ENCODE measurements around the gene CYREN. TPM values are rescaled to one million over a fixed set of nuclear protein-coding genes. Genes with fewer than 3 reads are reported as not detected.

Gene CYREN
- total RNA-seq, 2 experiments from 2014 or later = 14.0 to 15.8 TPM

GRCh38 chr7:135195156-135195555, 24.6 kb upstream of the CYREN start:
- peaks cover 97% of the 10 kb centered on the region for H3K36me3 Mint-ChIP-seq (ENCODE audit: low read depth)
- CTCF ChIA-PET = no interaction called here

GRCh38 chr7:135194494-135195095, 24.1 kb upstream of the CYREN start:
- Mint-ChIP-seq H3K27me3 (no peaks in the 10 kb centered on the region), H3K36me3 (ENCODE audit: low read depth) (peaks cover 98% of the 10 kb centered on the region), H3K9me3 (no peaks in the 10 kb centered on the region), H3K4me1 (ENCODE audit: low read depth) (peaks cover 4% of the 10 kb centered on the region), H3K4me3 (no peak overlapping the region), H3K27ac (no peak overlapping the region)
- ChIA-PET CTCF (no interaction called here), POLR2A (no interaction called here)
- Histone ChIP-seq H3K36me3 (ENCODE audit: insufficient read depth, low read length) (peaks cover 80% of the 10 kb centered on the region), H3K27ac (ENCODE audit: low read depth in 1 of 2, low read length in 2 of 2) (no peak overlapping the region), H3K4me1 (ENCODE audit: insufficient read depth, low read length) (no peaks in the 10 kb centered on the region), H3K27me3 (ENCODE audit: control insufficient read depth in 1 of 2, insufficient read depth in 2 of 2, low read length in 2 of 2) (no peaks in the 10 kb centered on the region), H3K9me3 (ENCODE audit: control insufficient read depth in 1 of 2, insufficient read depth in 1 of 2, low read length in 2 of 2) (no peaks in the 10 kb centered on the region), H3K4me3 (ENCODE audit: low read length) (no peak overlapping the region)
- ATAC-seq (ENCODE audit: poor library complexity) (no peak), DNase-seq (no peak)
- intact Hi-C loops (cut with DNase I, micrococcal nuclease) = no loop called here
- TF ChIP-seq, protein P1, sequence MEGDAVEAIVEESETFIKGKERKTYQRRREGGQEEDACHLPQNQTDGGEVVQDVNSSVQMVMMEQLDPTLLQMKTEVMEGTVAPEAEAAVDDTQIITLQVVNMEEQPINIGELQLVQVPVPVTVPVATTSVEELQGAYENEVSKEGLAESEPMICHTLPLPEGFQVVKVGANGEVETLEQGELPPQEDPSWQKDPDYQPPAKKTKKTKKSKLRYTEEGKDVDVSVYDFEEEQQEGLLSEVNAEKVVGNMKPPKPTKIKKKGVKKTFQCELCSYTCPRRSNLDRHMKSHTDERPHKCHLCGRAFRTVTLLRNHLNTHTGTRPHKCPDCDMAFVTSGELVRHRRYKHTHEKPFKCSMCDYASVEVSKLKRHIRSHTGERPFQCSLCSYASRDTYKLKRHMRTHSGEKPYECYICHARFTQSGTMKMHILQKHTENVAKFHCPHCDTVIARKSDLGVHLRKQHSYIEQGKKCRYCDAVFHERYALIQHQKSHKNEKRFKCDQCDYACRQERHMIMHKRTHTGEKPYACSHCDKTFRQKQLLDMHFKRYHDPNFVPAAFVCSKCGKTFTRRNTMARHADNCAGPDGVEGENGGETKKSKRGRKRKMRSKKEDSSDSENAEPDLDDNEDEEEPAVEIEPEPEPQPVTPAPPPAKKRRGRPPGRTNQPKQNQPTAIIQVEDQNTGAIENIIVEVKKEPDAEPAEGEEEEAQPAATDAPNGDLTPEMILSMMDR (IDR thresholded peaks at IDR 0.05) = no peak

More at GRCh38 chr7:135195156-135195555, 24.6 kb upstream of the CYREN start:
- Mint-ChIP-seq H3K4me1 (ENCODE audit: low read depth) (peaks cover 4% of the 10 kb centered on the region), H3K27me3 (no peaks in the 10 kb centered on the region), H3K9me3 (no peaks in the 10 kb centered on the region), H3K4me3 (no peak overlapping the region), H3K27ac (no peak overlapping the region)
- H3K36me3 ChIP-seq (ENCODE audit: insufficient read depth, low read length) = peaks cover 80% of the 10 kb centered on the region
- no peak overlapping the region for H3K4me3 ChIP-seq (ENCODE audit: low read length)
- no peaks in the 10 kb centered on the region for H3K4me1 ChIP-seq (ENCODE audit: insufficient read depth, low read length)
- intact Hi-C loops (cut with DNase I, micrococcal nuclease) = no loop called here
- no peaks in the 10 kb centered on the region for H3K27me3 ChIP-seq (ENCODE audit: control insufficient read depth in 1 of 2, insufficient read depth in 2 of 2, low read length in 2 of 2)
- POLR2A ChIA-PET = no interaction called here
- DNase-seq = no peak
- no peak for ATAC-seq (ENCODE audit: poor library complexity)
- no peaks in the 10 kb centered on the region for H3K9me3 ChIP-seq (ENCODE audit: control insufficient read depth in 1 of 2, insufficient read depth in 1 of 2, low read length in 2 of 2)
- TF ChIP-seq, protein P1 (IDR thresholded peaks at IDR 0.05) = no peak
- no peak overlapping the region for H3K27ac ChIP-seq (ENCODE audit: low read depth in 1 of 2, low read length in 2 of 2)

DNA sequence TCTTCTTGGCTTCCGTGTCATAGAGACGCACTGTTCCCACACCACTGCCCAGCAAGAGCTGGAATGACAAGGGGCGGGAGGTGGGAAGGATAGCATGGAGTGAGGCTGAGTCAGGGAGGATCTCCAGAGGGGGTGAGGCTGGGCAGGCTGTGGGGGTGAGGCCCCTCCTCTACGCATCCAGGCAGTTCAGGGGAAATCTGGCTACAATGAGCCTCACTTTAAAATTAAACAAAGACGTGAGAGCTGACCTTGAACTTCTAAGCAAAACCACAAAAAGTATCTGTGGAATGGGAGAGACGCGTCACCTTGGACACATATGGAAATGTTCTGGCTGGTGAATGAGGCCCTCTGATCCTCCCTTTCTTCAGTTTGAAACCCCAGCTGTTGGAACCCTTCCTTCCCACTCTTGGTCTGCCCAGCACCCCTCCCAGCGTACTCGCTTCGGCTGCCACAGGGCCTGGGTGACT, 23.1 kb upstream of the CYREN start:
- ChIA-PET CTCF (no interaction called here), POLR2A (no interaction called here)
- H3K36me3 ChIP-seq (ENCODE audit: insufficient read depth, low read length) = peaks cover 83% of the 10 kb centered on the region
- H3K4me3 Mint-ChIP-seq = no peak overlapping the region
- no peaks in the 10 kb centered on the region for H3K4me1 ChIP-seq (ENCODE audit: insufficient read depth, low read length)
- no peak overlapping the region for H3K27ac Mint-ChIP-seq
- H3K9me3 Mint-ChIP-seq = no peaks in the 10 kb centered on the region
- H3K9me3 ChIP-seq (ENCODE audit: control insufficient read depth in 1 of 2, insufficient read depth in 1 of 2, low read length in 2 of 2) = no peaks in the 10 kb centered on the region
- H3K27me3 Mint-ChIP-seq = no peaks in the 10 kb centered on the region
- intact Hi-C loops (cut with DNase I, micrococcal nuclease) = no loop called here
- peaks cover 4% of the 10 kb centered on the region for H3K4me1 Mint-ChIP-seq (ENCODE audit: low read depth)
- H3K36me3 Mint-ChIP-seq (ENCODE audit: low read depth) = peaks cover 98% of the 10 kb centered on the region
- DNase-seq = no peak
- TF ChIP-seq, protein P1 (IDR thresholded peaks at IDR 0.05) = no peak
- ATAC-seq (ENCODE audit: poor library complexity) = no peak
- no peak overlapping the region for H3K27ac ChIP-seq (ENCODE audit: low read depth in 1 of 2, low read length in 2 of 2)
- no peaks in the 10 kb centered on the region for H3K27me3 ChIP-seq (ENCODE audit: control insufficient read depth in 1 of 2, insufficient read depth in 2 of 2, low read length in 2 of 2)
- no peak overlapping the region for H3K4me3 ChIP-seq (ENCODE audit: low read length)

Data from CD4-positive, alpha-beta T cell (primary cell).